Measurements from ENCODE around the gene SOX21.
"Not testable (repeated sequence)": the region's sequence is repeated elsewhere in the genome, so short reads cannot be mapped to it uniquely, and the experiment has no call there.

SOX21 gene

DNA sequence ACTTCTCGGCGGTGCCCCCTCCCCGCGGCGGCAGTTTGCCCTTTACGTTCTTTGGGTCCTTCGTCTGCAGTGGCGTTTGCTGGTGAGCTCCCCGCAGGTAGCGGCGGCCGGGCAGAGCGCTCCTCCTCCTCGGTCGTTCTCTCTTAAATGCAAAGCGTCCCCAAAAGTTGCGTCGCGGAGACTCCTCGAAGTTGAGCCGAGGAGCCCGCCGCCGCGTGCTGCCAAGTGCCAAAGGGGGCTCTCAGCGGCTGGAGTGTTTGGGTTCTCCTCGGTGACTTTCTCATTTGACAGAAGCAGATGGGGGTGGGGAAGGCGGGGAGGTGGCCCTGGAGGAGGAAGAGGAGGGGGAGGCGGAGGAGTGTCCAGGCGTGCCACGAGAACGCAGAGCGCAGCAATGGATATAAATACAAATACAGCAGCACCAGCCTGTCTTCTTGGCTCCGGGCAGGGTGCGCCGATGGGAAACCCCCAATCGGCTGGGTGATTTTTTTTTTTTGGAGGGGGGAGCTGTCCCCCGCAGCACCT is at the start of gene SOX21:
Gene SOX21 (minus strand): TSS at position 259 of the 525 bp plus-strand sequence. CDS start 496 bp downstream, outside the sequence.
- no peak for DNase-seq

DNA sequence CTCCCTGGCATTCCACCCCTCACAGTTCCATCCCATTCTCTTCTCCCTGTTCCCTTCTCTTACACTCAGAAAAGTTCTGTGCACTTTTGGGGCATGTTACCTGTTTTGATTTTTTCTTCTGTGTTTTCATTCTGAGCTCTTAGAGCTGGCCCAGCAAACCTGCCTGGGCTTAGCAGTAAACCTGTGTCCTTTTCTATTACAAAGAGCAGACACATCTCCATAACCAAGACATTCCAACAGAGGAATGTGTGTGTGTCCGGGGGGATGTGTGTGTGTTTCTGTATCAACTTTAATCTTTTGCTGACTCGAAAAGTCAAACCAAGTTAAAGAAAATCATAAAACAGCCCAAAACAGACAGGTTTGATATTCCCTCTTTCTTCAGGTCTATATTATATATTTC is 49.1 kb upstream of the SOX21 start:
- DNase-seq = no peak

DNA sequence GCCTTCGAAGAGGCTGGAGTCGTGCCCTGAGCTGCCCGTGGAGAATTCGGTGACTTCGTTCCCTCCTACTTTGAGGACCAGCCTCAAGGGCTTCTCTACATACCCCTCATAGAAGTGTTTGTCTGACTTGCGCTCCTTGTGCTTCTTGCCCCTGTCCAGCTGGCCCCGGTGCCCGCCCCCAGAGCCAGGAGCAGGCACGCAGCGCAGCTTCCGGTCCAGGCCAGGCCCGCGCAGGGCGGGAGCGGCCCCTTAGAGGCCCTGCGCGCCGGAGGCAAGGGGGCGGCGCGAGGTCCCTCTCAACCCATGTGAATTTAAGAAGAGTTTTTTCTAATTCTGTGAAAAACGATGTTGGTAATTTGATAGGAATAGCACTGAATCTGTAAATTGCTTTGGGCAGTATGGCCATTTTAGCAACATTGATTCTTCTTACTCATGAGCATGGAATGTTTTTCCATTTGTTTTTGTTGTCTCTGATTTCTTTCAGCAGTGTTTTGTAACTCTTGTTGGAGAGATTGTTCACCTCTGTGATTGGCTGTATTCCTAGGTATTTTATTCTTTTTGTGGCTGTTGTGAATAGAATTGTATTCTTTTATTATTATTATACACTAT is 46.9 kb upstream of the SOX21 start:
- DNase-seq = no peak

- DNase-seq = no peak
These were observed 46.2 kb upstream of the SOX21 start for GRCh38 chr13:94758436-94758960.

GRCh38 chr13:94753327-94753726 is 41.0 kb upstream of the SOX21 start:
- no peak for DNase-seq

GRCh38 chr13:94749162-94749561 is 36.8 kb upstream of the SOX21 start:
- DNase-seq = no peak

- DNase-seq = no peak
These were observed 26.9 kb upstream of the SOX21 start for GRCh38 chr13:94739235-94739634.

DNA sequence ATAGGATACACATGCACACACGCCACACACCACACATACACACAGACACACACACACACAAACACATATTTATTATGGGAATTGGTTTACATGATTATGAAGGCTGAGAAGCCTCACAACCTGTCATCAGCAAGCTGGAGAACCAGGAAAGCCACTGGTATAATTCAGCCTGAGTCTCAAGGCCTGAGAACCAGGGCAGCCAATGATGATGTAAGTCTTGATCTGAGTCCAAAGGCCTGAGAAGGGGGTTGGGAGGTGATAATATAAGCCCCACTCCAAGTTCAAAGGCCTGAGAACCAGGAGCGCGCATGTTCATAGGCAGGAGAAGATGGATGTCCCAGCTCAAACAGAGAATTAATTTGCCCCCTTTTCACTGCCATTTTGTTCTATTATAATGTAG is 18.7 kb upstream of the SOX21 start:
- no peak for DNase-seq

DNA sequence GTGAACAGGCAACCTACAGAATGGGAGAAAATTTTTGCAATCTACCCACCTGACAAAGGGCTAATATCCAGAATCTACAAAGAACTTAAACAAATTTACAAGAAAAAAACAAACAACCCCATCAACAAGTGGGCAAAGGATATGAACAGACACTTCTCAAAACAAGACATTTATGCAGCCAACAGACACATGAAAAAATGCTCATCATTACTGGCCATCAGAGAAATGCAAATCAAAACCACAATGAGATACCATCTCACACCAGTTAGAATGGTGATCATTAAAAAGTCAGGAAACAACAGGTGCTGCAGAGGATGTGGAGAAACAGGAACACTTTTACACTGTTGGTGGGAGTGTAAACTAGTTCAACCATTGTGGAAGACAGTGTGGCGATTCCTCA is 17.6 kb upstream of the SOX21 start:
- DNase-seq = not testable (repeated sequence)

DNA sequence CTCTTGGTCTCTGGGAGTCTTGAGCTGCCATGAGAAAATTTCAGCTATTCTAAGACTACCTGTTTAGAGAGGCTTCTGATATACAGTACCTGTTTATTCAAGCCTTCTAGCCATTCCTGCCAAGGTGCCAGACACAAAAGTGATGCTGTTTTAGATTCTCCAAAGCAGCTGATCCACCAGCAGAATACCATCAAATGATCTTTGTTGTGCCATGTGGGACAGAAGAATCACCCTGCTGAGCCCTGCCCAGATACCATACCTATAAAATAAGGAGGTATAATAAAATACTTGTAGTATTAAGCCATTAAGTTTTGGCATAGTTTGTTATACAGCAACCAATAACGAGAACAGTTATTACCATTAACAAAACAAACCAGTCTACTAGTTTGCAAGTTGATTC is 14.1 kb upstream of the SOX21 start:
- no peak for DNase-seq

- no peak for DNase-seq
These were observed 10.4 kb upstream of the SOX21 start for GRCh38 chr13:94722609-94723345.

DNA sequence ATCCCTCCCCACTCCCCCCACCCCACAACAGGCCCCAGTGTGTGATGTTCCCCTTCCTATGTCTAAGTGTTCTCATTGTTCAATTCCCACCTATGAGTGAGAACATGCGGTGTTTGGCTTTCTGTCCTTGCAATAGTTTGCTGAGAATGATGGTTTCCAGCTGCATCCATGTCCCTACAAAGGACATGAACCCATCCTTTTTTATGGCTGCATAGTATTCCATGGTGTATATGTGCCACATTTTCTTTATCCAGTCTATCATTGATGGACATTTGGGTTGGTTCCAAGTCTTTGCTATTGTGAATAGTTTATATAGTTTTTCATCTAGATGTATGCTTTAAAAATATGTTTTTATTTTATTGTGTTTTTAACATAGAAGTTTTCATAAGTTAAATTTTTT is 6.4 kb upstream of the SOX21 start:
- not testable (repeated sequence) for DNase-seq

GRCh38 chr13:94717916-94718315 is 5.6 kb upstream of the SOX21 start:
- DNase-seq = no peak

- no peak for DNase-seq
These were observed 3.7 kb upstream of the SOX21 start for GRCh38 chr13:94716016-94716415.

DNA sequence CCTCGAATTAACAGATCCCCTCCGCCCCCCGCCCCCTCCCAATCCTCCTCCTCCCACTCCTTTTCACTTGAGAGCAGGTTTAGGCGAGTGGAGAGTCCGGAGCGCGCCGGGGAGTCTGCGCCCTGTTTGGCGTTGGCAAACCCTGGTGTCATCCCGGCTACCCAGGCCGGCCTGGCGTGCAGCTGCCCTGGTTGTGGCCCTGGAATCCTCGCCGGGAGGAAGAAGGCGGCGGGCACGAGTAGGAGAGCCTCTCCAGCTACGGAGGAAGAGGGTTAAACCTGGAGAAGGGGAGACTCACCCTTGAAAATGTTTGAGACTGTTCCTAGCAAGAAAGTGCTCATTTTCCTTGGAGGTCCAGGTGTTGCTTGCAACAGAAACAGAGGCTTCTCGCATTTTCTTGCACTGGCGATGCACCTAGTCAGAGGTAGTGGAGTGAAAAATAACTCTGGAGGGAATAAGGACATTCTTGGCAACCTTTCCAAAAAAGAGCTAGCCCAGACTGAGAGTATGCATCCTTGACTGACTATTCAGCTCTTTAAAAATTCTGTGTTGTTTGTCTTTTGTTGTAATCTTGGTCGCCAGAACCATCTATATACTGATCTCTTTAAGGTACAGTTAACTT is 1.3 kb upstream of the SOX21 start:
- DNase-seq = no peak

- DNase-seq = no peak
These were observed 641 bp upstream of the SOX21 start for GRCh38 chr13:94712812-94713560.

DNA sequence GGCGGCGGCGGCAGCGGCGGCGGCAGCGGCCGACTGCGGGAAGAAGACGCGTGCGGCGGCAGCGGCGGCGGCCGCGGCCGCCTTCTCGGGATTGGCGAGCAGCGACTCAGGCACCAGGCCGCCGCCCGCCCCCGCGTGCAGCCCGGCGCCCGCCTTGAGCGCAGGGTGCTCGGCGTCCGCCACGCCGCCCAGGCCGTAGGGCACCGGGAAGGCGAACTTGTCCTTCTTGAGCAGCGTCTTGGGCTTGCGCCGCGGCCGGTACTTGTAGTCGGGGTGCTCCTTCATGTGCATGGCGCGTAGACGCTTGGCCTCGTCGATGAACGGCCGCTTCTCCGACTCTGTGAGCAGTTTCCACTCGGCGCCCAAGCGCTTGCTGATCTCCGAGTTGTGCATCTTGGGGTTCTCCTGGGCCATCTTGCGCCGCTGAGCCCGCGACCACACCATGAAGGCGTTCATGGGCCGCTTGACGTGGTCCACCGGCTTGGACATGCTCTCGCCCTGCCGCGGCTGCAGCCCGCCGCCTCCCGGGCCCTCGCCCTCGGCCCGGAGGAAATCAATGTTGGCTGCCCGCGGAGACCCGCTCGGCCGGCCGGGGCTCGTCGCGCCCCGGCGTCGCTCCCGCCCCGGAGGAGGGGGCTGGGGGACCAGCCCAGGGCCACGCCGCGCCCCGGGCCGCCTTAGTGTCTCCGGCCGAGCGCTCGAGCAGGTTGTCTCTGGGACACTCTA is 621 bp downstream of the SOX21 start:
- no peak for DNase-seq

GRCh38 chr13:94710881-94711560 is 1.3 kb downstream of the SOX21 start:
- DNase-seq = no peak

GRCh38 chr13:94710065-94710781 is 2.1 kb downstream of the SOX21 start:
- no peak for DNase-seq

- no peak for DNase-seq
These were observed 3.1 kb downstream of the SOX21 start for GRCh38 chr13:94709001-94709834.

All from amniotic stem cell (primary cell).